SJCRH30 (cell line): ENCODE data around the gene NT5M. TPM values are rescaled to one million over a fixed set of nuclear protein-coding genes. Genes with fewer than 3 reads are reported as not detected.
A peak's percentile ranks its signal among the peaks of the same experiment; 100 is the strongest.
"Not testable (repeated sequence)": the region's sequence is repeated elsewhere in the genome, so short reads cannot be mapped to it uniquely, and the experiment has no call there.

Source experiments
- DNase-seq, 2 experiments: peaks; one replicate each; pipeline ENCODE4 v3.0.0-alpha.2; 2015 to 2020
- H3K27ac ChIP-seq: fragments of 250-450 bp; sonication (Bioruptor Pico); 2 replicates; pipeline ENCODE4 v1.5.1; 2020; ENCODE audit warnings: mild to moderate bottlenecking, moderate library complexity
- H3K27me3 ChIP-seq: fragments of 250-450 bp; sonication (Bioruptor Pico); 2 replicates; pipeline ENCODE4 v1.5.1; 2020; ENCODE audit warnings: mild to moderate bottlenecking, moderate library complexity
- H3K36me3 ChIP-seq: fragments of 250-450 bp; sonication (Bioruptor Pico); 2 replicates; pipeline ENCODE4 v1.5.1; 2020; ENCODE audit warnings: mild to moderate bottlenecking, moderate library complexity
- H3K4me1 ChIP-seq: fragments of 250-450 bp; sonication (Bioruptor Pico); 2 replicates; pipeline ENCODE4 v1.5.1; 2020; ENCODE audit warnings: mild to moderate bottlenecking, moderate library complexity
- H3K4me3 ChIP-seq: fragments of 250-450 bp; sonication (Bioruptor Pico); 2 replicates; pipeline ENCODE4 v1.5.1; 2020; ENCODE audit warnings: mild to moderate bottlenecking, moderate library complexity
- H3K9me3 ChIP-seq: fragments of 250-450 bp; sonication (Bioruptor Pico); replicated peaks from 2 replicates; pipeline ENCODE4 v1.5.1; 2020; ENCODE audit warnings: mild to moderate bottlenecking, moderate library complexity
- total RNA-seq: library from RNA; depleted of rRNA; stranded (reverse); fragments of >200 nt; shearing (Covaris generic); gene quantifications from 2 replicates; pipeline ENCODE4 v1.2.3, GENCODE V29; 2014

Gene NT5M
- total RNA-seq, 1 experiment from 2014 or later: 4.2 TPM

DNA sequence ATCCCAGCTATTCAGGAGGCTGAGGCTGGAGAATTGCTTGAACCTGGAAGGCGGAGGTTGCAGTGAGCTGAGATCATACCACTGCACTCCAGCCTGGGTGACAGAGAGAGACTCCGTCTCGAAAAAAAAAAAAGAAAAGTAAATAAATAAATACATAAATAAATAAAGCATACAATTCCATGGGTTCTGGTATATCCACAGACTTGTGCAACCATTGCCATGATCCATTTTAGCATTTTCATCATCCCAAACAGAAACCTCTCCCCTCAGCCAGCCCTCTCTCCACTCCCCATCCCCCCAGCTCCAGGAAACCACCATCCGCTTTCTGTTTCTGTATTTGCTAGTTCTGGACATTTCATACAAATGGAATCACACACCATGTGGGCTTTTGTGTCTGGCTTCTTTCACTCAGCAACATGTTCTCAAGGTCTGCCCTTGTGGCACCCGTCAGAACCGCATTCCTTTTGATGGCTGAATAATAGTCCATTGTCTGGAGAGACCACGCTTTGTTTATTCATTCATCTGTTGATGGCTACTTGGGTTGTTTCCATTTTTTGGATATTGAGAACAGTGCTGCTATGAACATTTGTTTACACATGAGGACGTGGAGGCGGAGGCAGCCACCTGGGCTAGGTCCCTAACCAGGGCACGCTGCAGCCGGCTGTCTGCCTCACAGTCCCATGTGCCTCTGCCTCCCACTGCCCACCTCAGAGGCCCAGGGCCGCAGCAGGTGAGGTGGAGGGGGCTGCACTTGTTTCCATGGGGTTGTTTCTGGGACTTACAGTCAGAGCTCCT lies 76.2 kb downstream of the NT5M start:
- no peak overlapping the region for H3K4me3 ChIP-seq
- H3K36me3 ChIP-seq: no peaks in the 10 kb centered on the region
- DNase-seq: peak in 1 of 2 experiments; percentile 61
- H3K27me3 ChIP-seq: no peaks in the 10 kb centered on the region
- H3K9me3 ChIP-seq: no peaks in the 10 kb centered on the region
- peaks cover 29% of the 10 kb centered on the region for H3K4me1 ChIP-seq
- no peak overlapping the region for H3K27ac ChIP-seq

DNA sequence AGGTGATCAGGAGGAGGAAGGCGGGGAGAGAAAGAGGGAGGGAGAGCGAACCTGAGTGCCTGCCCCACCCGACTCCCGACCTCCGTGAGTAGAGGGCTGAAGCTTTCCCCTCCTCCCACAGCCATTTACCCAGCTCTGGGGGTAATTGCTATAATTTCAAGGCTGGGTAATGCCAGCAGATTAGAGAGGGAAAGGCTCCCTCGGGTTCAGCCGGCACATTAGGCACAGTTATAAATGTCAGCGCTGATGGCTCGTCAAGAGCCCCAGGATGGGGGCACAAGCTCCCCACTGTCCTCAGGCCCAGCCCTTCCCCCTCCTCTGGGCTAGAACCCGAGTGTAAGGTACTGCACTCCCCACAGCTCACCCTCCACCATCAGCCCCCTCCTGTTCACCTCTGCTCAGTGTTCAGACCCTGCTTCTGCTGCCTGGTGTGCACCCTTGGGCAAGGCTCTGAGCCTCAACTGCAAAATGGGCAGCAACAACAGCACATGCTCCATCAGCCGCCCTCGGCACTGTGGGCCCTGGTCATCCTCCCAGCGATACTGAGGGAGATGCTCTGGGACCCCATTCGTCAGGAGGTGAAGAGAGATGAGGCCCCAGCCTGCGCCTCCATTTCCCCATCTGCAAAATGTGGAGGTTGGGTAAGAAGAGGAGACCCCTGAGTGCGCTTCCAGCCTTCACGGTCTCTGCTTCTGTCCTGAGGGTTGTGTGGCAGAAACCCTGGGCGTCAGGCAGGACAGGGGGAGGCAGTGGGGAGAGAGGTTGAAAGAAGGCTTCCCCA lies 77.2 kb downstream of the NT5M start:
- H3K4me1 ChIP-seq: peaks cover 38% of the 10 kb centered on the region
- no peaks in the 10 kb centered on the region for H3K36me3 ChIP-seq
- H3K4me3 ChIP-seq: no peak overlapping the region
- DNase-seq: no peak
- no peaks in the 10 kb centered on the region for H3K27me3 ChIP-seq
- no peak overlapping the region for H3K27ac ChIP-seq
- no peaks in the 10 kb centered on the region for H3K9me3 ChIP-seq

- H3K27me3 ChIP-seq: no peaks in the 10 kb centered on the region
- H3K9me3 ChIP-seq: no peaks in the 10 kb centered on the region
- peaks cover 49% of the 10 kb centered on the region for H3K4me1 ChIP-seq
- H3K4me3 ChIP-seq: no peak overlapping the region
- no peak overlapping the region for H3K27ac ChIP-seq
- peak in 1 of 2 experiments; percentile 76 for DNase-seq
- H3K36me3 ChIP-seq: no peaks in the 10 kb centered on the region
Observed at GRCh38 chr17:17381446-17382064, 78.4 kb downstream of the NT5M start.

- DNase-seq: no peak
- H3K4me3 ChIP-seq: no peak overlapping the region
- no peaks in the 10 kb centered on the region for H3K27me3 ChIP-seq
- no peaks in the 10 kb centered on the region for H3K36me3 ChIP-seq
- H3K4me1 ChIP-seq: peaks cover 54% of the 10 kb centered on the region
- no peaks in the 10 kb centered on the region for H3K9me3 ChIP-seq
- H3K27ac ChIP-seq: no peak overlapping the region
Observed at GRCh38 chr17:17382065-17382459, 78.9 kb downstream of the NT5M start.

DNA sequence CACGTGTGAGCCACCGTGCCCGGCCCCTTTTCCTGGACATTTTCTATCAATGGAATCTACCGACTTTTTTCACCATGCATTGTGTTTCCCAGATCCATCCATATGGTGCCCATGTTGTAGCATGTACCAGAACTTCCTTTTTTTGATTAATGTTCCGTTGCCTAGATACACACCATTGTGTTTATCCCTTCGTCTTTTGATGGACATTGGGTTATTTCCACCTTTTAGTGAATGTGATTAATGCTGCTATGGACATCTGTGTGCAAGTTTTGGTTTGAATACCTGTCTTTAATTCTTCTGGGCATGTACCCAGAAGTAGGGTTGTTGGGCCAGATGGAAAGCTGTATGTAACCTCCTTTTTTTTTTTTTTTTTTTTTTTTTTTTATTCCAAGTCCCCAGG lies 79.8 kb downstream of the NT5M start:
- Histone ChIP-seq H3K4me1 (peaks cover 63% of the 10 kb centered on the region), H3K9me3 (no peaks in the 10 kb centered on the region), H3K27ac (no peak overlapping the region), H3K27me3 (no peaks in the 10 kb centered on the region), H3K36me3 (no peaks in the 10 kb centered on the region), H3K4me3 (no peak overlapping the region)
- DNase-seq: no peak

DNA sequence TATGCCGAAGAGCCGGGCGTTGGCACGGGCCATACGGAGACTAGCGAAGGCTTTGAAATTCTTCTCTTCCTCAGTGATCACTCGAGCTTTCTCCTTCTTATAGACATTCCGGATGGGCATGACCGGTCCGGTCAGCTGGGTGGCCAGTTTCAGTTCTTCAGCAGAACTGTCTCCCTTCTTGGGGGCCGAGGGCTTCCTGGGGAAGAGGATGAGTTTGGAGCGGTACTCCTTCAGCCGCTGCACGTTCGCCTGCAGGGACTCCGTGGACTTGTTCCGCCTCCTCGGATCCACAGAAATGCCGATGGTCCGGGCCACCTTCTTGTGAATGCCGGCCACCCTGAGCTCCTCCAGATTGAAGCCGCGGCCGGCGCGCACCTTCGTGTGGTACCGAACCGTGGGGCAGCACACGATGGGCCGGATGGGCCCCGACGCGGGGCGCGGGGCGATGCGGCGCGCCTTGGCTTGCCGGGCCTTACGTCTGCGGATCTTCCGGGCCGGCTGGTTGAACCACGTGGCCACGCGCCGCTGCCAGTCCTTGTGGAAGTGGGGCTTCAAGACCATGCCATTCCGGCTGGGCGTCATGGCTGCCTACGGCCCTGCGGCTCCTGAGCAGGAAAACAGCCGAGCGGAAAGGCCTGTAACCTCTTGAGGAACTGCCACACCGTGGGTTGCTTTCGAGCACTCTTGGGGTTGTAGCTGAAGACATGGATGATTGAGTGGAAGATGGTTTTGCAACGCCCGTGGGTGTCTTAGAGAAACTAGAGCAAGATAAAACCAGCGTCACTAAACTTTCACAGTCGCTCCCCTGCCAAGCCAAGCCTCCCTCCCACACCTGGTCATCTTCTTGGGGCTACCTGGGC lies 80.5 kb downstream of the NT5M start:
- H3K36me3 ChIP-seq, H3K9me3 ChIP-seq, DNase-seq, H3K4me3 ChIP-seq, H3K27ac ChIP-seq, H3K27me3 ChIP-seq: not testable (repeated sequence)
- H3K4me1 ChIP-seq: peaks cover 65% of the 10 kb centered on the region

DNA sequence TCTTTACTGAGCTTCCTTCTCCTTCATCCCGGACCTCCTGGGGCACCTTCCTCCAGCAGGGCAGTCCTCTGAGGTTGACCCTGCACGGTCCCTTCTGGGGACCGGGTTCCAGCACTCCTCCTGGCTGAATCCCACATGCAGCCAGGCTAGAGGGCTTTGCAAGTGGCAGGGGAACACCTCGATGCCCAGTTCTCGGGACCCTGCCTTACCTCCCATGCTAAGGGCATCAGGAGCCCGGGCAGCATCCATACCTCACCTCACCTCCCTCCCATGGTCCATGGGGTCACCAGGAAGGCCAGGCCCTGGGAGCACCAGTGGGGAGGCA lies 81.1 kb downstream of the NT5M start:
- Histone ChIP-seq H3K9me3 (no peaks in the 10 kb centered on the region), H3K4me3 (no peak overlapping the region), H3K27ac (no peak overlapping the region), H3K36me3 (no peaks in the 10 kb centered on the region), H3K27me3 (no peaks in the 10 kb centered on the region), H3K4me1 (peaks cover 70% of the 10 kb centered on the region)
- DNase-seq: no peak

- no peaks in the 10 kb centered on the region for H3K9me3 ChIP-seq
- no peaks in the 10 kb centered on the region for H3K36me3 ChIP-seq
- peak overlapping the region; percentile 93 for H3K27ac ChIP-seq
- H3K4me1 ChIP-seq: peaks cover 63% of the 10 kb centered on the region
- H3K4me3 ChIP-seq: no peak overlapping the region; the same call in 1 of the 2 replicates
- no peak for DNase-seq
- no peaks in the 10 kb centered on the region for H3K27me3 ChIP-seq
Observed at GRCh38 chr17:17384961-17385360, 81.8 kb downstream of the NT5M start.

DNA sequence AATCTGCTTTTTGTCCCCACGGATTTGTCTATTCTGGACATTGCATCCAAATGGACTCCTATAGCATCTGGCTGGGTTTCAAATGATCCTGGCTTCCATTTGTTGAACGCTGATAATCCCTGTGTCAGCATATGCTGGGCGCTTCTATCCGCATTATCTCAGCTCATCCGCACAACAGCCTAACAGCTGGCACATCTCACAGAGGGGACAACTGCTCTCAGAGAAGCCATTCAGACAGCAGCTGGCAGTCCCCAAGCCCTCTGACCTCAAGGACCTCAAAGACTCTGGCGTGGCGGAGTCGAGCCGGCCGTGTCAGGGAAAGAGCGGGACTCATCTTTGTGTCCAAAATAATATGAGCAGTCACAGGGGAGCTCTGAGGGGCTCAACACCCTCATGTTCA lies 82.3 kb downstream of the NT5M start:
- peak; percentile 95 to 98 for DNase-seq
- Histone ChIP-seq H3K4me3 (peak overlapping the region; percentile 33), H3K27ac (peak overlapping the region; percentile 93), H3K9me3 (no peaks in the 10 kb centered on the region), H3K36me3 (no peaks in the 10 kb centered on the region), H3K27me3 (no peaks in the 10 kb centered on the region), H3K4me1 (peaks cover 62% of the 10 kb centered on the region)

DNA sequence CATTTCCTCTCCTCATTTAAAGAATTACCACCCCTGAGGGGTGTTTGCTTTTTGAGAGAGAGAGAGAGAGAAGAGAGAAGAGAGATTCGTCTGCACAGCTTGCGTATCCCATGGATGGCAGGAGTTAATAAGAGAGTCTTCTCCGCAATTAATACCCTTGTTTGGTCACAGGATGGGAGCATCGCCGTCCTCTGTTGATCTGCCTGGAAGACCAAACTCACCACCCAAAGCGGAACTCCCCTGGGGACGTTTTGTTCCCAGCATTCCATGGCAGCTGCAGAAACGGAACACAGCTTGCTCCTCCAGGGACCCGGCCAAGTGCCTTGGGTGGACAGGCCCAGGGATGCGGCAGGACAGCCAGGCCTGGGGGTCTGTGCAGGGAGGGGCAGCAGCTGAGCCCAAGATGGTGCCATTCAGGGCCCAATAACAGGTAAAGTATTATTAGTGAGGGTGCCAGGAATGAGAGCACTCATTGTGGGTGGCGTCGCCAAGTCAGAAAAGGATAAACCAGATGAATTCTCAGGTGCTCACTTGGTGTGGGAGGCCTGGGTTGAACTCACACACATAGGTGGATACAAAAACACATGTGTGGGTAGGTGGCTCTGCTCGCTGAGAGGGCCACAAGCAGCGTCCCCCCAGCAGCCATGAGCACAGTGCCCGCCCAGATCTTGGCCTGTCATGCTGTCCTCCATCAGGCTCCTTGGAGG lies 83.1 kb downstream of the NT5M start:
- no peaks in the 10 kb centered on the region for H3K27me3 ChIP-seq
- H3K4me3 ChIP-seq: peak overlapping the region; percentile 33
- DNase-seq: peak; percentile 93 to 96
- peak overlapping the region; percentile 93 for H3K27ac ChIP-seq
- peaks cover 55% of the 10 kb centered on the region for H3K4me1 ChIP-seq
- H3K36me3 ChIP-seq: no peaks in the 10 kb centered on the region
- H3K9me3 ChIP-seq: no peaks in the 10 kb centered on the region; the same call in 1 of the 2 replicates

DNA sequence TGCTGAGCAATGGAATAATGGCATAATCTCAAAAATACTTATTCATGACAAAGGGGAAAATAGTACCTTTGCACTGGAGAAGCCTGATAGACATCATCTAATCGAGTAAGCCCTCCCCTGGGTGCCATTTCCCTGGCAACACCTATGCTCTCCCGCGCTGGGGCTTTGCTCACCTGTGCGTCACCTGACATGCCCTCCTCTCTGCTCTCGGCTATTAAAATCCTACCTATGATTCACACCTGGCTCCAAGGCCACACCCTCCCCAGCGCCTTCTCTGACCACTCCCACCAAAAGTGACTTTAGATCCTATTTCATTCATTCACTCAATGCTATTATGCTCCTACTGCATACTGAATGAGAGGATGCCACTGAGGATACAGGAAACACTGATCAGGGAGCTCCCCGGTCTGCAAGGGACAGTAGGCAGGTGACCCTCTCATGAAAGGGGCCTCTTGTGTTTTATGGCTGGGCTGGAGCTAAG lies 83.9 kb downstream of the NT5M start:
- H3K27ac ChIP-seq: no peak overlapping the region
- no peaks in the 10 kb centered on the region for H3K27me3 ChIP-seq
- H3K4me3 ChIP-seq: no peak overlapping the region
- DNase-seq: no peak
- H3K4me1 ChIP-seq: peaks cover 47% of the 10 kb centered on the region
- H3K9me3 ChIP-seq: no peaks in the 10 kb centered on the region; the same call in 1 of the 2 replicates
- H3K36me3 ChIP-seq: no peaks in the 10 kb centered on the region

GRCh38 chr17:17387498-17388362 lies 84.6 kb downstream of the NT5M start:
- H3K4me3 ChIP-seq: no peak overlapping the region
- H3K27ac ChIP-seq: no peak overlapping the region
- no peaks in the 10 kb centered on the region; the same call in 1 of the 2 replicates for H3K9me3 ChIP-seq
- H3K27me3 ChIP-seq: no peaks in the 10 kb centered on the region
- H3K36me3 ChIP-seq: no peaks in the 10 kb centered on the region
- peak; percentile 81 to 87 for DNase-seq
- H3K4me1 ChIP-seq: peaks cover 44% of the 10 kb centered on the region
